DND-41 (cell line): ENCODE data around the gene TMOD3.

Experiments
- CTCF ChIP-seq: IDR thresholded peaks from 2 replicates; pipeline ENCODE4 v1.5.1; 2012; ENCODE audit warnings: borderline replicate concordance, low read length, moderate library complexity, mild to moderate bottlenecking; ENCODE audit not compliant: poor library complexity, severe bottlenecking; ENCODE audit errors: extremely low read depth
- EZH2 ChIP-seq: IDR thresholded peaks from 3 replicates; pipeline ENCODE4 v1.6.1; 2012; ENCODE audit warnings: borderline replicate concordance, low read depth, mild to moderate bottlenecking, moderate library complexity, low read length, inconsistent platforms; ENCODE audit not compliant: severe bottlenecking

GRCh38 chr15:51844747-51845426, 15.4 kb downstream of the TMOD3 start:
- TF ChIP-seq CTCF (no peak), EZH2 (no peak)
